ENCODE data around the gene NLRP3.

- TF ChIP-seq EZH2 (IDR thresholded peaks at IDR 0.05; ENCODE audit: borderline replicate concordance, low read length) (no peak), CTCF (conservative IDR thresholded peaks at IDR 0.05 in 1 of 2, IDR thresholded peaks at IDR 0.05 in 1 of 2; ENCODE audit: extremely low read depth in 1 of 2, insufficient read depth in 1 of 2, low read depth in 1 of 2, low read length in 2 of 2) (no peak)
Measured at GRCh38 chr1:247366926-247367645, 48.9 kb upstream of the NLRP3 start.
